Sigmoid colon (tissue), 7 donors: Measurements from ENCODE around the gene RBAK. TPM values are rescaled to one million over a fixed set of nuclear protein-coding genes. Genes with fewer than 3 reads are reported as not detected.

Experiments used
- DNase-seq: peaks from one replicate; pipeline ENCODE4 v3.0.0-alpha.2; 2019
- H3K27ac ChIP-seq, 4 donors: fragments of 200-600 bp; sonication (generic); one replicate each; pipeline ENCODE4 v1.5.1; 2016 to 2019; ENCODE audit warnings: mild to moderate bottlenecking in 1 of 4
- H3K27me3 ChIP-seq, 3 donors: fragments of 200-600 bp; sonication (generic); one replicate each; pipeline ENCODE4 v1.5.1; 2019; ENCODE audit warnings: mild to moderate bottlenecking in 1 of 3
- H3K36me3 ChIP-seq, 4 donors: fragments of 200-600 bp; sonication (generic); one replicate each; pipeline ENCODE4 v1.5.1; 2016 to 2019
- H3K4me1 ChIP-seq, 4 donors: fragments of 200-600 bp; sonication (generic); one replicate each; pipeline ENCODE4 v1.5.1; 2017 to 2019
- H3K4me3 ChIP-seq, 4 donors: fragments of 200-600 bp; sonication (generic); one replicate each; pipeline ENCODE4 v1.5.1; 2017 to 2019; ENCODE audit warnings: mild to moderate bottlenecking in 2 of 4, moderate library complexity in 1 of 4
- H3K9me3 ChIP-seq, 4 donors: fragments of 200-600 bp in 3 of 4; sonication (generic) in 3 of 4; one replicate each; pipeline versions ENCODE4 v1.5.1 to v1.6.1; 2013 to 2019
- EP300 ChIP-seq, 4 donors: sonication (generic); formaldehyde crosslinking; IDR thresholded peaks; one replicate each; pipeline ENCODE4 v1.6.1; 2017; ENCODE audit warnings: antibody characterized with exemption in 4 of 4
- POLR2A ChIP-seq, 2 donors: fragments of 450-650 bp; IDR thresholded peaks; one replicate each; pipeline ENCODE4 v1.6.1; 2016; ENCODE audit warnings: antibody characterized with exemption in 2 of 2, mild to moderate bottlenecking in 2 of 2, moderate library complexity in 2 of 2
- POLR2AphosphoS5 ChIP-seq, 4 donors: sonication (generic); formaldehyde crosslinking; IDR thresholded peaks; one replicate each; pipeline ENCODE4 v1.6.1; 2017; ENCODE audit warnings: antibody characterized with exemption in 4 of 4
- WGBS, 2 donors: extraction: QIAGEN DNeasy Blood & Tissue Kit; methylation state at CpG; one replicate each; pipeline ENCODE4 v1.1.7; 2013; 5-methylcytosine and 5-hydroxymethylcytosine counted together
- intact Hi-C: fragments of 100-400 bp; cut with DNase I; formaldehyde crosslinking; loops from one replicate; pipeline ENCODE4 v1.15.1; 2023
- polyA plus RNA-seq, 3 donors: library from polyadenylated mRNA; stranded (reverse); fragments of 200-250 nt; gene quantifications; one replicate each; pipeline ENCODE4 v1.2.3, GENCODE V29; 2013
- small RNA-seq, 3 donors: library from RNA; depleted of rRNA; stranded (forward); fragments of <200 nt; gene quantifications; one replicate each; pipeline ENCODE3, GENCODE V24; 2016
- total RNA-seq, 4 donors: library from RNA; depleted of rRNA; stranded (reverse); fragments of >200 nt; gene quantifications; one replicate each; pipeline ENCODE4 v1.1.0, GENCODE V29; 2016
- TF ChIP-seq, protein P1 (sequence below), 4 experiments: fragments of 450-650 bp in 3 of 4; fragments of 200-600 bp in 1 of 4; IDR thresholded peaks; one replicate each; pipeline ENCODE4 v1.5.1; 2016 to 2019; ENCODE audit warnings: antibody characterized with exemption in 4 of 4, mild to moderate bottlenecking in 3 of 4, moderate library complexity in 2 of 4
- donor health status: healthy with polysubstance abuse.
- donor health status: Bipolar disorder and iron deficiency.
- donor health status: healthy.

The RBAK gene
- total and polyA plus RNA-seq, 7 donors, result 1.8 to 12.5 (median 8.9) TPM

DNA sequence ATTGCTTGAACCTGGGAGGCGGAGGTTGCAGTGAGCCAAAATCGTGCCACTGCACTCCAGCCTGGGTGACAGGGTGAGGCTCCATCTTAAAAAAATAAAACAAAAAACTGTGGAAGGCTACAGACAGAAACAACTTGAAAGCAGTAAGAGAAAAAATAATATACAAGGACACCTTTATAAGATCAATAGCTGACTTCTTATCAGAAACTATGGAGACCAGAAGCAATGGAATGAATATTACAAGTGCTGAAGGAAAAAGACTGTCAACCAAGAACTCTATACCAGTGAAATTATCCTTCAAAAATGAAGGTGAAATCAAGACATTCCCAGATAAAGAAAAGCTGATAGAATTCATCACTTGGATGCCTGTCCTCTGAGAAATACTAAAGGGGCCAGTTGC, 49.0 kb downstream of the RBAK start:
- WGBS, 2 donors, result 89% methylated on average over 2 of the region's 2 CpGs
- no peak for DNase-seq
- Histone ChIP-seq H3K27me3 (no peaks in the 10 kb centered on the region), H3K36me3 (no peaks in the 10 kb centered on the region), H3K4me1 (no peaks in the 10 kb centered on the region), H3K4me3 (no peak overlapping the region), H3K9me3 (peaks cover 4 to 25% (median 20%) of the 10 kb centered on the region in 4 donors), H3K27ac (no peak overlapping the region)
- TF ChIP-seq POLR2AphosphoS5 (IDR thresholded peaks at IDR 0.05), result no peak
- no peak for TF ChIP-seq EP300 (IDR thresholded peaks at IDR 0.05)
- TF ChIP-seq, protein P1, sequence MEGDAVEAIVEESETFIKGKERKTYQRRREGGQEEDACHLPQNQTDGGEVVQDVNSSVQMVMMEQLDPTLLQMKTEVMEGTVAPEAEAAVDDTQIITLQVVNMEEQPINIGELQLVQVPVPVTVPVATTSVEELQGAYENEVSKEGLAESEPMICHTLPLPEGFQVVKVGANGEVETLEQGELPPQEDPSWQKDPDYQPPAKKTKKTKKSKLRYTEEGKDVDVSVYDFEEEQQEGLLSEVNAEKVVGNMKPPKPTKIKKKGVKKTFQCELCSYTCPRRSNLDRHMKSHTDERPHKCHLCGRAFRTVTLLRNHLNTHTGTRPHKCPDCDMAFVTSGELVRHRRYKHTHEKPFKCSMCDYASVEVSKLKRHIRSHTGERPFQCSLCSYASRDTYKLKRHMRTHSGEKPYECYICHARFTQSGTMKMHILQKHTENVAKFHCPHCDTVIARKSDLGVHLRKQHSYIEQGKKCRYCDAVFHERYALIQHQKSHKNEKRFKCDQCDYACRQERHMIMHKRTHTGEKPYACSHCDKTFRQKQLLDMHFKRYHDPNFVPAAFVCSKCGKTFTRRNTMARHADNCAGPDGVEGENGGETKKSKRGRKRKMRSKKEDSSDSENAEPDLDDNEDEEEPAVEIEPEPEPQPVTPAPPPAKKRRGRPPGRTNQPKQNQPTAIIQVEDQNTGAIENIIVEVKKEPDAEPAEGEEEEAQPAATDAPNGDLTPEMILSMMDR (IDR thresholded peaks at IDR 0.05), result no peak
- no peak for TF ChIP-seq POLR2A (IDR thresholded peaks at IDR 0.05)
- intact Hi-C loops, result no loop called here

DNA sequence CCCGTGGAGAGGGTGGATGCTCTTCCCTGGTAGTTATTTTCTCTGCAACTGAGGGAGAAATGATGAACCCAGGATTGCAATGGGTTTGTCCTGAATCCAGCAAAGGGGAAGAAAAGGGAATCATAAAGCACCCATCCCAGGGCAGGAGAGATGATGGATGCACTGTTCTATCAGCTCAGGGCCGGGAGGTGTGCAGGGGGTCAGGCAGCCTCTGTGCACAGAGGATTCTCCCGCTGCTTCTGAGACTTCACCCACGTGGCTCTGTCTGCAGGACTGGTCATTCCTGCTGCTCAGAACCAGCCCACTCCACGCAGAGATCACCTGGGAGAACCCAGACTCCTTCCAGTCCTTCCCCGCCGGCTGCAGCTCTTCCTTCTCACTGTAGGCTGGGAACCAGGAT, 70.7 kb downstream of the RBAK start:
- Histone ChIP-seq H3K27ac (no peak overlapping the region), H3K4me1 (no peaks in the 10 kb centered on the region), H3K9me3 (no peaks in the 10 kb centered on the region), H3K4me3 (no peak overlapping the region), H3K36me3 (no peaks in the 10 kb centered on the region), H3K27me3 (no peaks in the 10 kb centered on the region)
- WGBS, 2 donors, result 57 to 68% methylated on average over 7 of the region's 7 CpGs
- intact Hi-C loops, result no loop called here
- DNase-seq, result no peak
- no peak for TF ChIP-seq POLR2A (IDR thresholded peaks at IDR 0.05)
- TF ChIP-seq POLR2AphosphoS5 (IDR thresholded peaks at IDR 0.05), result no peak
- TF ChIP-seq, protein P1 (IDR thresholded peaks at IDR 0.05), result no peak
- TF ChIP-seq EP300 (IDR thresholded peaks at IDR 0.05), result no peak

DNA sequence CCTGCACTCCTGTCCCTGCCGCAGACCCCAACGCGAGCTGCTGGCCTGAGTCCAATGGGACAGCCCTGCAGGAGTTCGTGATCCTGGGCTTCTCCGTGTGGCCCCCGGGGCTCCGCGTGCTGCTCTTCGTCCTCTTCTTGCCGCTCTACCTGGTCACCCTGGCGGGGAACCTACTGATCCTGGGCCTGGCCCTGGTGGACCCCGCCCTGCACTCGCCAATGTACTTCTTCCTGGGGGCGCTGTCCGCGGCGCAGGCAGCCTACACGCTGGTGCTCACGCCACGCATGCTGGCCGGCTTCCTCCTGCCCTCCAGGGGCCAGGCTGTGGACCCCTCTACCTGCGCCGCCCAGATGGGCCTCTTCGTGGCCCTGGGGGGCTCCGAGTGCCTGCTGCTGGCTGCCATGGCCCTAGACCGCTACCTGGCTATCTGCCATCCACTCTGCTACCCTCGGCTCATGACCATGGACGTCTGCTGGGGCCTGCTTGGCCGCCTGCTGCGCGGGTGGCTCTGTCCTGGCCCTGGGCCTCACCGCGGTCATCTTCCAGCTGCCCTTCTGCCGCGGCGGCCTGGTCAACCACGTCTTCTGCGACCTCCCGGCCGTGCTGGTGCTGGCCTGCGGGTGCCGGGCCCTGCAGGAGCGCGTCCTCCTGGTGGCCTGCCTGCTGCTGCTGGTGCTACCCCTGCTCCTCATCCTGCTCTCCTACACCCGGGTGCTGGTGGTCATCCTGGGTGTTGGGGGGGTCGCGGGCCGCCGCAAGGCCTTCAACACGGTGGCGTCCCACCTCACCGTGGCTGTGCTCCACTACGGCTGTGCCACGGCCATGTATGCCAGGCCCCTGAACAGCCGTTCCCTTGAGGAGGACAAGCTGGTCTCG, 71.7 kb downstream of the RBAK start:
- intact Hi-C loops, result no loop called here
- 88 to 91% methylated on average over 56 of the region's 56 CpGs for WGBS, 2 donors
- no peak overlapping the region for H3K27ac ChIP-seq
- H3K27me3 ChIP-seq, result no peaks in the 10 kb centered on the region
- no peaks in the 10 kb centered on the region for H3K9me3 ChIP-seq
- no peaks in the 10 kb centered on the region for H3K4me1 ChIP-seq
- TF ChIP-seq POLR2AphosphoS5 (IDR thresholded peaks at IDR 0.05) (no peak), POLR2A (IDR thresholded peaks at IDR 0.05) (no peak)
- H3K4me3 ChIP-seq, result no peak overlapping the region
- DNase-seq, result no peak
- no peaks in the 10 kb centered on the region for H3K36me3 ChIP-seq

Small RNAs within 50 kb of the gene (small RNA-seq; reads per million reads assigned to genes)
- gene AC092032.1, result 0 reads per million in 3 donors

Other genes starting within 250 kb of the RBAK start
- gene PAPOLB, start 183.8 kb upstream of the RBAK start, total RNA-seq, result 1 to 10 TPM in 1 of 4 donors, under 1 TPM in 2, not detected in 1; 0.27 to 1.1 (median 0.49) TPM
- under 1 TPM in 1 of 3 donors, not detected in 2; 0.03 TPM for gene PAPOLB, start 183.8 kb upstream of the RBAK start, polyA plus RNA-seq
- gene RADIL, start 162.1 kb upstream of the RBAK start, total RNA-seq, result 10 to 100 TPM in 1 of 4 donors, 1 to 10 TPM in 3; 5.6 to 10.8 (median 6.7) TPM
- gene RADIL, start 162.1 kb upstream of the RBAK start, polyA plus RNA-seq, result 1 to 10 TPM; 1.2 to 2.3 (median 1.4) TPM
- under 1 TPM in 1 of 4 donors, not detected in 3; 0.71 TPM for gene MMD2, start 86.7 kb upstream of the RBAK start, total RNA-seq
- under 1 TPM in 1 of 3 donors, not detected in 2; 0.13 TPM for gene MMD2, start 86.7 kb upstream of the RBAK start, polyA plus RNA-seq
- 10 to 100 TPM; 46.0 to 61.2 (median 49.5) TPM for gene WIPI2, start 144.4 kb downstream of the RBAK start, total RNA-seq
- gene WIPI2, start 144.4 kb downstream of the RBAK start, polyA plus RNA-seq, result 10 to 100 TPM; 30.3 to 32.1 (median 30.6) TPM
- gene SLC29A4, start 237.1 kb downstream of the RBAK start, total RNA-seq, result 1 to 10 TPM in 3 of 4 donors, under 1 TPM in 1; 0.33 to 3.0 (median 1.4) TPM
- 1 to 10 TPM; 1.6 to 5.6 (median 4.8) TPM for gene SLC29A4, start 237.1 kb downstream of the RBAK start, polyA plus RNA-seq